ENCODE measurements around the gene TNFAIP8L3. TPM values are rescaled to one million over a fixed set of nuclear protein-coding genes. Genes with fewer than 3 reads are reported as not detected.

The TNFAIP8L3 gene
- total RNA-seq, 1 experiment from 2014 or later, result not detected

DNA sequence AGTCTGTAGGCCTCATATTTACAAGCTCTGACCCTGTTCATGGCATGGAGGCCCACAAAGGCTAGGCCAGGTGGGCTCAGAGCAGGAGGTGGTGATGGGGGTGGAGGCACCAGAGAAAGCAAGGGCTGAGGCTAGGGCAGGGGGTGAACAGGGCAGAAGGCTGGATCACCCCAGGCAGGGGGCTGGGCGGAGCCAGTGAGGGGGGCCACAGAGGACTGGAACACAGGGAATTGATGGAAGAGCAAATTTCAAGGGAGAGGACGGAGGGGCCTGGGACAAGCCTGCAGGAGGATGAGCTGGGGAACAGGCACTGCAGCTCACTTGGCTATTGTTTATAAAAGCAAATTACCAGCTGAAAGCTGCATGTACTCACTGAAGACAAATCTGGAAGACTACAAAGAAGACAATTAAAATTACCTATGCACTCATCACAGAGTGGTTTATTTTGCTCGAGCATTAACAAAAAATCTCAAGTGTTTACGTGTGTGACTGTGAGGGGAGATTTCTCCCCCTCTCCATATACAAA, 11.0 kb downstream of the TNFAIP8L3 start:
- H3K27ac Mint-ChIP-seq (ENCODE audit: unreplicated experiment), result no peak overlapping the region
- H3K36me3 Mint-ChIP-seq (ENCODE audit: insufficient read depth, unreplicated experiment), result no peaks in the 10 kb centered on the region
- H3K27me3 ChIP-seq (replicated peaks; ENCODE audit: control insufficient read depth, insufficient read depth, low read length), result no peaks in the 10 kb centered on the region
- no peak overlapping the region for H3K4me3 Mint-ChIP-seq (ENCODE audit: unreplicated experiment)
- no peak overlapping the region for H3K4me3 ChIP-seq (ENCODE audit: low read depth, low read length)
- no peaks in the 10 kb centered on the region for H3K36me3 ChIP-seq (ENCODE audit: control insufficient read depth, insufficient read depth, low read length)
- TF ChIP-seq, protein P1, sequence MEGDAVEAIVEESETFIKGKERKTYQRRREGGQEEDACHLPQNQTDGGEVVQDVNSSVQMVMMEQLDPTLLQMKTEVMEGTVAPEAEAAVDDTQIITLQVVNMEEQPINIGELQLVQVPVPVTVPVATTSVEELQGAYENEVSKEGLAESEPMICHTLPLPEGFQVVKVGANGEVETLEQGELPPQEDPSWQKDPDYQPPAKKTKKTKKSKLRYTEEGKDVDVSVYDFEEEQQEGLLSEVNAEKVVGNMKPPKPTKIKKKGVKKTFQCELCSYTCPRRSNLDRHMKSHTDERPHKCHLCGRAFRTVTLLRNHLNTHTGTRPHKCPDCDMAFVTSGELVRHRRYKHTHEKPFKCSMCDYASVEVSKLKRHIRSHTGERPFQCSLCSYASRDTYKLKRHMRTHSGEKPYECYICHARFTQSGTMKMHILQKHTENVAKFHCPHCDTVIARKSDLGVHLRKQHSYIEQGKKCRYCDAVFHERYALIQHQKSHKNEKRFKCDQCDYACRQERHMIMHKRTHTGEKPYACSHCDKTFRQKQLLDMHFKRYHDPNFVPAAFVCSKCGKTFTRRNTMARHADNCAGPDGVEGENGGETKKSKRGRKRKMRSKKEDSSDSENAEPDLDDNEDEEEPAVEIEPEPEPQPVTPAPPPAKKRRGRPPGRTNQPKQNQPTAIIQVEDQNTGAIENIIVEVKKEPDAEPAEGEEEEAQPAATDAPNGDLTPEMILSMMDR (IDR thresholded peaks at IDR 0.05; ENCODE audit: insufficient read depth in 1 of 2, low read depth in 1 of 2, low read length in 1 of 2, severe bottlenecking in 1 of 2, unreplicated experiment in 1 of 2), result no peak
- no peaks in the 10 kb centered on the region for H3K9me3 Mint-ChIP-seq (ENCODE audit: unreplicated experiment)
- no peaks in the 10 kb centered on the region for H3K9me3 ChIP-seq
- intact Hi-C loops (cut with micrococcal nuclease; ENCODE audit: unreplicated experiment), result no loop called here
- BruUV-seq (replicated peaks), result no TSS peak
- ChIA-PET POLR2A (no interaction called here), CTCF (no interaction called here)
- H3K4me1 ChIP-seq, result no peaks in the 10 kb centered on the region
- H3K27me3 Mint-ChIP-seq (ENCODE audit: insufficient read depth, unreplicated experiment), result no peaks in the 10 kb centered on the region
- peaks cover 21% of the 10 kb centered on the region for H3K4me1 Mint-ChIP-seq (ENCODE audit: low read depth, unreplicated experiment)
- DNase-seq, result no peak

DNA sequence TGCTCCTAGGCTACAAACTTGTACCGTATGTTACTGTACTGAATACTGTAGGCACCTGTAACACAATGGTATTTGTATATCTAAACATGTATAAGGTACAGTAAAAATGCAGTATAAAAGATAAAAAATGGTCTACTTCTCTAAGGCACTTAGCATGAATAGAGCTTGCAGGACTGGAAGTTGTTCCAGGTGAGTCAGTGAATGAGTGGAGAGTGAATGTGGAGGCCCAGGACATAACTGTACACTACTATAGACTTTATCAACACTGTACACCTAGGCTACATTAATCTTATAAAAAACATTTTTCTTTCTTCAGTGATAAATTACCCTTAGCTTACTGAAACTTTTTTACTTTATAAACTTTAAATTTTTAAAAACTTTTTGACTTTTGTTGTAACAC, 12.5 kb downstream of the TNFAIP8L3 start:
- H3K27me3 Mint-ChIP-seq (ENCODE audit: insufficient read depth, unreplicated experiment), result no peaks in the 10 kb centered on the region
- Histone ChIP-seq H3K4me3 (ENCODE audit: low read depth, low read length) (no peak overlapping the region), H3K27me3 (replicated peaks; ENCODE audit: control insufficient read depth, insufficient read depth, low read length) (no peaks in the 10 kb centered on the region), H3K4me1 (no peaks in the 10 kb centered on the region), H3K36me3 (ENCODE audit: control insufficient read depth, insufficient read depth, low read length) (no peaks in the 10 kb centered on the region), H3K9me3 (no peaks in the 10 kb centered on the region)
- BruUV-seq (replicated peaks), result no TSS peak
- H3K4me1 Mint-ChIP-seq (ENCODE audit: low read depth, unreplicated experiment), result peaks cover 25% of the 10 kb centered on the region
- POLR2A ChIA-PET, result no interaction called here
- TF ChIP-seq, protein P1 (IDR thresholded peaks at IDR 0.05; ENCODE audit: insufficient read depth in 1 of 2, low read depth in 1 of 2, low read length in 1 of 2, severe bottlenecking in 1 of 2, unreplicated experiment in 1 of 2), result no peak
- no peak for DNase-seq
- H3K36me3 Mint-ChIP-seq (ENCODE audit: insufficient read depth, unreplicated experiment), result no peaks in the 10 kb centered on the region
- CTCF ChIA-PET, result no interaction called here
- no peak overlapping the region for H3K27ac Mint-ChIP-seq (ENCODE audit: unreplicated experiment)
- H3K4me3 Mint-ChIP-seq (ENCODE audit: unreplicated experiment), result no peak overlapping the region
- H3K9me3 Mint-ChIP-seq (ENCODE audit: unreplicated experiment), result no peaks in the 10 kb centered on the region
- intact Hi-C loops (cut with micrococcal nuclease; ENCODE audit: unreplicated experiment), result no loop called here

DNA sequence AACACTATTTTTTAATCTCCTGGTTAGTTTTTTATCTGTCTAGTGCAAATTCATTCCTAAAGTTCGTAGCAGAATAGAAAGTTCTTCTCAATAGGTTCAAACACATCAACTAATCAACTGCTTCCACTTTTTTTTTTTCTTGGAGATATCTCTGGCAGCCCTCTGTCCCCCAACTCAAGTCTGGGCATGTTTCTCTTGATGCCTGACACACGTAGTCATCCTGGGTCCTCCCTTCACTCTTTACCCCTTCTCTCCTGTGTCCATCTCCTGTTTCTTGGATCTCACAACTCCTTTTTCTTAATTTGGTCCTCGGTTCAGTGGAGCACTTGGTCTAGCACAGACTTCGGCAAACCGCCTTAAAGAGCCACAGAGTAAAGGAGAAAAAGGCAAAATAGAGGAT, 14.4 kb downstream of the TNFAIP8L3 start:
- Mint-ChIP-seq H3K36me3 (ENCODE audit: insufficient read depth, unreplicated experiment) (no peaks in the 10 kb centered on the region), H3K27me3 (ENCODE audit: insufficient read depth, unreplicated experiment) (no peaks in the 10 kb centered on the region), H3K27ac (ENCODE audit: unreplicated experiment) (no peak overlapping the region), H3K4me1 (ENCODE audit: low read depth, unreplicated experiment) (peaks cover 25% of the 10 kb centered on the region), H3K4me3 (ENCODE audit: unreplicated experiment) (no peak overlapping the region), H3K9me3 (ENCODE audit: unreplicated experiment) (no peaks in the 10 kb centered on the region)
- no peaks in the 10 kb centered on the region for H3K36me3 ChIP-seq (ENCODE audit: control insufficient read depth, insufficient read depth, low read length)
- no peaks in the 10 kb centered on the region for H3K9me3 ChIP-seq
- no peak overlapping the region for H3K4me3 ChIP-seq (ENCODE audit: low read depth, low read length)
- TF ChIP-seq, protein P1 (IDR thresholded peaks at IDR 0.05; ENCODE audit: insufficient read depth in 1 of 2, low read depth in 1 of 2, low read length in 1 of 2, severe bottlenecking in 1 of 2, unreplicated experiment in 1 of 2), result no peak
- intact Hi-C loops (cut with micrococcal nuclease; ENCODE audit: unreplicated experiment), result no loop called here
- ChIA-PET POLR2A (no interaction called here), CTCF (no interaction called here)
- H3K27me3 ChIP-seq (replicated peaks; ENCODE audit: control insufficient read depth, insufficient read depth, low read length), result no peaks in the 10 kb centered on the region
- BruUV-seq (replicated peaks), result no TSS peak
- H3K4me1 ChIP-seq, result no peaks in the 10 kb centered on the region
- DNase-seq, result no peak

Measured in Caco-2 (cell line).